Activated naive CD4-positive, alpha-beta T cell treated with anti-CD3 and anti-CD28 coated beads, Interleukin-2, amount 50 U/mL, for 16 hours (primary cell): Measurements from ENCODE around the gene FAM163B.

ENCODE experiments used
- DNase-seq: peaks from one replicate; pipeline ENCODE4 v3.0.0-alpha.2; 2020

FAM163B gene

DNA sequence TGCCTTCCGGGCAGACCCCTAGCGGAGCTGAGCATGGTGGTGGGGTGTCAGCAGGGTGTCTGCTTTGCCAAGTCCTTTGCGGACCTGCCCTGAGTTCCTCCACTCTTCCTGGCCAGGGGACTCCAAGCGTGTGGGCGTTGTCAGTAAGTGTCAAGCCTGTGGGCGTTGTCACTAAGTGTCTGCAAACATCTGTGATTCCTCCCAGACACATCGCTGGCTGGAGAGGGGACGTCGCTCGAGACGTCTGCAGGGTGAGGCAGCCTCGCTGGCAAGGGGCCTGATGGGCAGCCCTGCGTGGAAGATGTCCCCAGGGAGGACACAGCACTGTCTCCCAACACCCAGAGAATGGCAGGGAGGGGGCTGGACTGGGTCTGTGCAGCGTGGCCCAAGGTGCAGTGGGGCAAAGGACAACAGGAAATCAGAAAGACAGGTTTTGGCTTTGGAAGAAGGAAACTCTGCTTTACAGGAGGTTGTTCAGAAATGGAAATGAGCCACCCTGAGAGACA is 45.8 kb downstream of the FAM163B start:
- no peak for DNase-seq

DNA sequence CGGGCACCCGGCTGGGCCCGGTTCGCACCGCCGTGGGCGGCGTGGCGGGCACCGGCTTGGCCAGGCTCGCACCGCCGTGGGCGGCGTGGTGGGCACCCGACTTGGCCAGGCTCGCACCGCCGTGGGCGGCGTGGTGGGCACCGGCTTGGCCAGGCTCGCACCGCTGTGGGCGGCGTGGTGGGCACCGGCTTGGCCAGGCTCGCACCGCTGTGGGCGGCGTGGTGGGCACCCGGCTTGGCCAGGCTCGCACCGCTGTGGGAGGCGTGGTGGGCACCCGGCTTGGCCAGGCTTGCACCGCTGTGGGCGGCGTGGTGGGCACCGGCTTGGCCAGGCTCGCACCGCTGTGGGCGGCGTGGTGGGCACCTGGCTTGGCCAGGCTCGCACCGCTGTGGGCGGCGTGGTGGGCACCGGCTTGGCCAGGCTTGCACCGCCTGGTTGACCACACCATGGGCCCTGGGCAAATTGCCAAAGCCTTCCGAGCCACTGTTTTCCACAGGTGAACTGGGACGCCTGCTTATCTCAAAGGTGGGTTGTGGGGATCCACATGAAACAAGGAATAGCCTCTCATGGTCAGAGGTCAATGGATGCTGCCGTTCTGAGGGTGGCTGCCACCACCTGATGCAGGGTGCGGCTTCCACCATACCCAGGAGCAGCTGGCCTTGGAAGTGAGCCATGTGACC is 46.4 kb downstream of the FAM163B start:
- no peak for DNase-seq

DNA sequence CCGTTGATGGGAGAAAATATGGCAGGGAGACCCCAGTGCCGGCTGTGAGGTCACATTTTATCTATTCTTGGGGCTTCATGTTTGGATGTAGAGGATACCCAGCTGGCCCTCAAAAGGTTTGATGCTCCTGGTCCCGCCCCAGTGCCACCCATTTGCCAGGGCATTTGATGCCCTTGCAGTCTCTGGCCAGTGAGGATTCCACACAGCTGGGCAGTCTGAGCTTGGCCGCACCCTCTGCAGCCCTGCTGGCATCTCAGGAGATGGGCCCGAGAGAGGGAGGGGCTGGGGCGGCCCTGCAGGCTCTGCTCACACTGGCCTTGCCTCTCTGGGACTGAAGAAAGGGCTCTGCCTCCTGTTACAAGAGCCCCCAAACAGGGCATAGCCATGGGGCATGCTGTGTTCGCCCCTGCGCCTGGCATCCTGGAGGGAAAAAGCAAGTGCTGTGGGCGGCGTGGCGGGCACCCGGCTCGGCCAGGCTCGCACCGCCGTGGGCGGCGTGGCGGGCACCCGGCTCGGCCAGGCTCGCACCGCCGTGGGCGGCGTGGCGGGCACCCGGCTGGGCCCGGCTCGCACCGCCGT is 47.1 kb downstream of the FAM163B start:
- DNase-seq = no peak

DNA sequence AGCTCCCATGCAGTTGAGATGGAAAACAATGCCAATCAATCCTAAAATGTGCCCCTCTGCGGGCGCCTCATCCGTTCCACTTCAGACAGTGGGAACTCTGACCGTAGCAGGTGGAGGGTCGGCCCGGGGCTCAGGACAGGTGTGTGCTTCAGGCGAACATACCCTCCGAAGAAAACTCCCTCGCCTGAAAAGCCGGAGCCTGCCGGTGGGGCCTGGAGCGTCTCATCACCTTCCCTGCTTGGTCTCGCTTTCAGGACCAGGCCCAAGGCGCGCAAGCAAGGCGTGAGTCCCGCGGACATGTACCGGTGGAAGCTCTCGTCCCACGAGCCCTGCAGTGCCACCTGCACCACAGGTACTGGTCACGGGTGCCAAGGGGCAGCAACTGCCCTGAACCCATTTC is 48.2 kb downstream of the FAM163B start:
- DNase-seq = no peak

DNA sequence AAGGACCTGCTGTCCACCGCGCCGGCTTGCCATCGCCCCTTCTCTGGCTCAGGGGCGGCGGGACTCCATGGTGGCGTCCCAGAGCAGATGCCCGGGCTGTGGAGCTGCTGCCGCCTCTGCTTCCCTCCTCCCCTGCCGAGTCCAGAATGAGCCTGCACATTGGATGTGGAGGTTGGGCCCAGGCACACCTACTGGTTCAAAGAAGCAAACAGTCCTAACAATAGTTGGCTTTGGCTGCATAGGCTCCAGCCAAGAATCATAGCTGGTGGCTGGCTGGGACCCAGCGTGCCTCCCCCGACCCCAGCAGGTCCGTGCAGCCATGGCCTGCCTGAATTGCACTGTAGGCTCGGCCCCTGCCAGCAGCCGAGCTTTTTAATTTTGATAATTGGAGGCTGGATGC is 48.9 kb downstream of the FAM163B start:
- no peak for DNase-seq

DNA sequence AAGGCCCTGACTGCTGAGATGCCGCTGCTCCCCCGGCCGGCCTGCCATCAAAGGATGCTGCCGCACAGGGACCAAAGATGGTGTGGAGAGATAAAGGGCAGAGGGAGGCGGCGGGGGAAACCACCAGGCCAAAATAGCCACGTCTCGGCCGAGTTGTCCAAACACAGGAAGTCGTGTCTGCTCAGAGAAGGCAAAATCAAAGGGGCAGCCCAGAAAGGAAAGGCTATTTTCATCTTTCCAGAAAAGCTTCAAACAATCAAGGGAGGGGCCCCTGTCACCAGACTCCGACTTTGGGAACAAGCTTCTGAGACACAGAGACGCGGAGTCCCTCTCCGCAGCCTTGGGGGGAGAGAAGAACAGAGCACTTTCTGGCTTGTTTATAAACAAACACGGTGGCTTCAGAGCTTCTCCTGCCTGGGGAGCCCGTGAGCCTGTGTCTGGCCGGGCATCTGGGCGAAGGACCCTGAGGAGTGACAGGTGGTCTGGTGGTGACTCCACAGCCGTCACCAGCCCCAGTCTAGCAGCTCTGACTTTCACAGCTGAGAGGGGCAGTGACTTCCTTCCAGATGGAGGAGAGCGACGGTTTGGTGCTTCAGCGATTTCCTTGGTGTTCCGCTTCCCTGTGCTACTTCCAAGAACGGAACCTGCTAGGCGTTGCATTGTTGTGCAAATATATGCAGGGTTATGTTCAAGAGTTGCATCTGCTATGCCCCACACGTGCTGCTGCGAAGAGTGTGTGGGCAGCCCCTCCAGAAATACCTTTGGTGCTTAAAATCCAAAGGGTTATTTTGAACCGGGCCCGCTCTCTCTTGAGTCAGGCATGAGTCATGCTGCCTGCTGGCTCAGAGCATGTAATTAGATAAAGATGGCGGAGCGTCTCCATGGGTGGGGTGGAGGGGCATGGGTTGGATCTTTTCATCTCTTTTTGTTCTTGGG is 50.7 kb downstream of the FAM163B start:
- DNase-seq = peak; percentile 47

DNA sequence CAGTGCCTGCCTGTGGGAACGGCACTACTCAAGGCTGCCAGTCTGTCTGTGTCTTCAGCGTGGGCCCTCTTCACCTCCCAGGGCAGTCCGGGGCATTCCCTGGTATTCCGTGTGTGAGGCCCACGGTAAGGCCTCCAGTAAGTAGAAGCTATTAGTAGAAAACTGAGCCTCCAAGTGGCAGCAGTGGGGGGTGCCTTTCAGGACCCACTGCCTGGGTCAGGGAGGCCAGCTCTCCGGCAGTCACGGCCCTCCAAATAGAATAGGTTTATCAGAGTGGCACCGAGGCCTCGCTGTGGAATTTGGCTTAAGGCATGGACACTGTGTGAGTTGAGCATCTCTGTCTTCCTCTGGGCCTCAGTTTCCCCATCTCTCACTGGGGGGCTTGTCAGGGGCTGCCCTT is 51.6 kb downstream of the FAM163B start:
- DNase-seq = no peak

DNA sequence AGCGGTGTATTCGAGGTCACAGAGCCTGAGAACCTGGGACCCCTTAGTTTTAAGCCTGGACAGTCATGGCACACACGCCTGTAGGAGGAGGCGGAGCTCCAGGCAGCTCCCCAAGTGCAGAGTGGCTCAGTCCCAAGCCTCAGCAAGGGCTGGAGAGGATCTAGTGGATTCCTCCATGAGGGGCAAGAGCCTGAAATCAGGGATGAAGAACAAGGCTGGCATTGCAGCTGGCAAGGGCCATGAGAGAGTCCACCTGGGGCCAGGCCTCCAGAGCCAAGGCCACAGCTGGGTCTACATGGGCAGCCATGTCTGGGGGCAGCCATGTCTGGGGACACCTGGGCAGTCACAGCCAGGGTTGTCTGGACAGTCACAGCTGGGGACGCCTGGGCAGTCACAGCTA is 52.8 kb downstream of the FAM163B start:
- no peak for DNase-seq

DNA sequence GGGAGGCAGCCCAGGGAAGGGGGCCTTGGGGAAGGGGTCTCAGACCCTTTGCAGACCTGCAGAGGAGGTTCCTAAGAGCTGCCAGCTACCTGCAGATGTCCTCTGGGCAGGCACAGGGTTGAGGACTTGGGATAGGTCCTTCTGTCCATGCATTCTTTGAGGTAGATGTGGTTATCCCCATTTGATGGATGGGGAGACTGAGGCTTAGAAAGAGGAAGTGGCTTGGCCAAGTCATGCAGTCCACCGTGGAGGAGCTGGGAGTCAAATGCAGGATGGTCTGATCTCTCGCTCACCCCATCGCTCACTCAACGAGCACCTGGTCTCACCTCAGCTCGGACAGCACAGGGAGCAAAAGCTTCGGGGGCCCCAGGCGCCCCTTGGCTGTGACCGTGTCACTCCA is 54.5 kb downstream of the FAM163B start:
- DNase-seq = no peak

DNA sequence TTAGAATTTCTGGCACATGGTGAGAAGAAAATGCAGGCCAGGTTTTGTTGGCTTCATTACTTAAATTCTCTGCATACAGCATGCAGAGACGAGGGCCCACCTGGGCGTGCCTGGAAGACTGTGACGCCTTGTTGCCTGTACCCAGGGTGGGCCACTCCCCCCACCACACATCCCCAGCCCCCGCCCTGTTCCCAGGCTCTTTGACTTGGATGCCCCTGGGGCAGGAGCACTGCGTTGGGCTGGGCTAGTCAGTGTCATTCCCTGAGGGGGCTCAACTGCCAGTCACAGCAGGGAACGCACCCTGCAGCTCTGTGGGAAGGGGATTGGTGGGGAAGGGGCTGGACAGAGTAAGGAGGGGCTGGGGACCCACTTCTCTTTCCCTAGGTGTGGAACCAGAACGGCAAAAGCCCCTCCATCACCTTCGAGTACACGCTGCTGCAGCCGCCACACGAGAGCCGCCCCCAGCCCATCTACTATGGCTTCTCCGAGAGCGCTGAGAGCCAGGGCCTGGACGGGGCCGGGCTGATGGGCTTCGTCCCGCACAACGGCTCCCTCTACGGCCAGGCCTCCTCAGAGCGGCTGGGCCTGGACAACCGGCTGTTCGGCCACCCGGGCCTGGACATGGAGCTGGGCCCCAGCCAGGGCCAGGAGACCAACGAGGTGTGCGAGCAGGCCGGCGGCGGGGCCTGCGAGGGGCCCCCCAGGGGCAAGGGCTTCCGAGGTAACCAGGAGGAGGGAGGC is 55.0 kb downstream of the FAM163B start:
- DNase-seq = no peak

DNA sequence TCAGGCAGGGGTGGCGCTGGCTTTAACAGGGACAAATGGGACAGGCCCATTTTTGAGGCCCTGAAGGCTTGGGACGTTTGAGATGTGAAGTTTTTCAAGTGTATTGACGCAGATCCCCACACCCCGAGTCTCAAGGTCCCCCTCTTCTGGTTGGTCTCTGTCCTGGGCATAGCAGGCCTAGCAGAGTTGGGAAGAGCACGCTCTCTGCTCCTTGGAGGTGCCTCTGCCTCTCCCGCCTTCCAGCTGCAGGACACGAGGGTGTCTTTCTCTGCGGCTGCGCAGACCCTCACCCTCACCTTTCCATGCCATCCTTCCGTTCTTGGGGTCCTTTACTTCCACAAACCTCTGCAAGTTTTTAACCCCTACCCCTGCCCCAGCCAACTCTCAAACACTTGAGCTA is 56.1 kb downstream of the FAM163B start:
- no peak for DNase-seq

DNA sequence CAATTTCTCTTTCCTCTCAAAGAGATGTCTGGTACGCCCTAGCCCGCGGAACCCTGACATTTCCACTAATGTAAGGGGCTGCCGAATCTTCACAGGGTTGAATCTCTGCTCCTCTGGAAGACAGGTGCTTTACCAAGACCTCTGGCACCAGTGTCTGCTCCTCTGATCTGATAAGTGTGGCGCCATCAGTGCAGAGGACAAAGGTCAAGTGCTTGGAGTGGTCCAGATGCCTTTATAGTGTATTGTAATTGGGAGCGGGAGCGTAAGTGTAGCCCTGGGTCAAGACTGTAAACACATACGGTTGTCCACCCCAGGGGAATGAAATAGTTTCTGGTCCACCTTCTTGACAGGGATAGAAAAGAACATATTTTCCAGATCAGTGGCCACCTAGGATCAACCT is 57.0 kb downstream of the FAM163B start:
- no peak for DNase-seq

DNA sequence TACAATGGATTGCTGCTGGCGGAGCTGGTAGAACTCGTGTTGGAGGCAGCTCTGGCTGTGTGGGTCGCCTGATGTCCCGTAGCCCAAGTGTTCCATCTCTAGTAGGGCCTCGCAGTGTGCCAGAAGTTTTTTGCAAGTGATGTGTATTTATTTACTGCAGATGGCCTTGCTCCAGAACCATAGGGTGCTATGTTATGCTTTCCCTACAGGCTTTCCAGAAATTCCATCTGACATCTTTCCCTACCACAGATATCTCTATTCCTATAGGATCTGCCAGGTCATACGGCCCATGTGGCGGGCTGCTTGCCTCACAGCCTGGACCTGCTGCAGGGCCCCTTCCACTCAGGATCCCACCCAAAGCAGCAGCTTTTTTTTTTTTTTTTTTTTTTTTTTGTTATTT is 57.7 kb downstream of the FAM163B start:
- DNase-seq = no peak

DNA sequence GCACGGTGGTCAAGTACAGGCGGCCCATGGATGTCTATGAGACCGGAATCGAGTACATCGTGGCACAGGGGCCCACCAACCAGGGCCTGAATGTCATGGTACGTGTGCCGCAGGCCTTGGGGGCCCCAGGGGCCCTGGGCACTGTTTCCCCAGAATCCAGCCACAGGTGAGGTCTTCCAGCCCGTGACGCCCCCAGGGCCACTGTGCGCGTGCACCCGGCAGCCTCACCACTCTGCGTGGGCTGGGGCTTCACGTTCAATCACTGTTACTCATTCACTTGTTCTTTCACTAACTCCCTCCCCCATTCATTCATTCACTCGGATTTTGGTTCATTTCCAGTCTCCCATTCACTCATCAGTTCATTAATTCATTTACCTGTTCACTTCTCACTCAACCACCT is 62.1 kb downstream of the FAM163B start:
- no peak for DNase-seq

DNA sequence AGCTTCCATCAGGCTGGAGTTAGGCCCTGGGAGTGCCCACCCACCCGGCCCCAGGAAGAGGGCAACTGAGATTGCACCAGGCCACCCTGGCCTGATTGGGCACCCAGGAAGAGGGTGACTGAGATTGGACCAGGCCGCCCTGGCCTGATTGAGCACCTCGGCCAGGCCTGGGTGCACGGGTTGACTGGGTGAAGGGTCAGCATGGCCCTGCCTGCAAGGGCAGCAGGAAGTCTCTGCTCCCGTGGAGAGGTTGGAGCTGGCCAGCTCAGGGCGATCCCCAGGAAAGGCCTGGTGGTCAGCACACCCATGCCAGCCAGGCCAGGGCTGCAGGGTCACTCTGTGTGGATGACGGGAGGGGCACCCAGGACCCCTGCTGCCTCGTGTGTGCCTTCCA is 62.9 kb downstream of the FAM163B start:
- DNase-seq = no peak

DNA sequence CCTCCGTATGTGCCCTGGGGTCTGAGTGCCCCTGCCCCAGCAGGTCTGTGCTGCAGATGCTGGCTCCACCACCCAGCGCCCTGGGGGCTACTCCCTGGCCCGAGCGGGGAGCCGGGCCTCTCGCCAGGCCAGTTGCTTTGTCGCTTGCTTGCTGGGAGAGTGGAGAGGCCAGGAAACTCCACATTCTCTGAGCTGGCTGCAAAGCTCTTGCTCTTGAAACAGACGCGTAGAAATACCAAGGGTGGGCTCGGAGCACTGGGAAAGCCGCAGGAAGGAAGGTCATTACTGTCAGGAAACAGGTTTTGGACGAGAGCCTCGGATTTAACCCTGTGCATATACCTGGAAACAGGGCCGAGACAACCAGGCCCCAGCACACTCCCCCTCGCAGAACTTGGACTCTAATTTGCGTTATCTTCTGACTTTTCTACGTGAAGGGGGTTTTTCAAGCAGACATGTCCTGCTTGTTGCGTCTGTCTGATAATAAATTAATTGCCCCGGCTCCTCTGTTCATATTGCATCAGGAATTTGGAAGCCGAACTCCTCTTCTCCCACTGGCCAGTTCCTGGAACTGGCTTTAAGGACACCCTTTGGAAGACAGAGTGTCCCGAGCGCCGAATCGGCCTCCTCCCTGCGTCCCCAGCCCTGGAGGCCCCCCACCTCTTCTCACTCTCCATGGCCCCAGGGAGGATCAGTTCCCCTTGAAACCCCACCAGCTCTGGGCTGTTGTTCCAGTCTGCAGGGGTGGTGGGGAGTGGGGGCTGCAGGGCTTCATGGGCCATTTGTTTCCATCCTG is 63.5 kb downstream of the FAM163B start:
- DNase-seq = no peak

DNA sequence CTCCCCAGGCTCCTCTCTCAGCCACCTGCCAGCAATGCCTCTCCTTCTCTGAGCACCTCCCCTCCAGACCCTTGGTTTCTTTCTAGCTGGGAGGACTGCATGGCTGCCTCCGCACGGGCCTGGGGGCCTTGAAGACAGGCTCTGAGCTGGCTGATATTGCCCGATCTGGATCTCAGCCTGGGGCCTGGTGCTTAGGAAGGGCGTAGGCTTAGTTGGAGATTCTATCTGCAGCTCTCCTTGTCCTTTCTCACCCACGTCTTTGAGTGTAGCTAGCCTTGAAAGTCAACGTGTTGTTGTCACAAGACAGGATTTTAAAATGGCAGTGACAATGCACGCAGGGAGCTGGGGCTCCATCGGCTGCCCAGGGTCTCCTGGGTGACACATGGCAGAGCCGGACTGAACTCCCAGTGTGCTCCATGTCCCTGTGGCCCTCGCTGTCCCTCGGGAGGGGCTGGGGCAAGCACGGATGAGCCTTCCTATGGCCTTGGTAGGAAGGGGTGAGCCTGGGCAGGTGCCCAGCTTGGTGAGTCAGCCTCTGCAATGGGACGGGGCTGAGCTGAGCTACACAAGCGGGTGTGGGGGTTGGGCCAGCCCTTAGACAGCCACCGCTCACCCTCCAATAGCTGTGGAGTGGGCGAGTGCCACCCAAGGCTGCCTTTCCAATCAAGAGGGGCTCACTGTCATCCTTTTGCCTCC is 65.3 kb downstream of the FAM163B start:
- DNase-seq = no peak

DNA sequence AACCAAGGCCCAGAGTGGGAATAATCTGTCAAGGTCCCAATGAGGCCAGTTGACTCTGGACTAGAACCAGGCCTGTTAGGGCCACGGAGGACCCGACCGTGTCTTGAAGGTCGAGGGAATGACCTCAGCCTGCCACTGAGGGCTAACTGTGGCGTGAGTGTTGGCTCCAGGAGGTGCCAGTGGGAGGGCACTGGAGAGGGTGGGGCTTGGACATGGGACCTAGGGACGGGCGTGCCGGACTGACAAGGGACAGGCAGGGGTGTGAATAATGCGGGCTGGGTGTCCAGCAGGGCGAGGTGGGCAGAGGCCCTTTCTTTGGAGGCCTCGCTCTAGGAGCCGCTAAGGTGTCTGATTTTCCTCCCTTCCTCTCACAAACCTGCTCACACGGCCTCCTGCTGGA is 67.2 kb downstream of the FAM163B start:
- DNase-seq = no peak

DNA sequence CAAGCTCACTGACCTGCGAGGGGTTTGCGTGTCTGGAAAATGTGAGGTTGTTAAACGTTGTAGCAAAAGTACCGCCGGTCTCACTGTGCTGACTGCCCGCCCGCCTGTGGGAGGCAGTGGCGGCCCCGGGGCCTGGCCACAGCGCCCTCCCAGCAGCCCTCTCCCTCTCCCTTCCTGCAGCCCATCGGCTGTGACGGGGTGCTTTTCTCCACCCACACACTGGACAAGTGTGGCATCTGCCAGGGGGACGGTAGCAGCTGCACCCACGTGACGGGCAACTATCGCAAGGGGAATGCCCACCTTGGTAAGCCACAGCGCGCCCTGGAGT is 68.5 kb downstream of the FAM163B start:
- DNase-seq = no peak

DNA sequence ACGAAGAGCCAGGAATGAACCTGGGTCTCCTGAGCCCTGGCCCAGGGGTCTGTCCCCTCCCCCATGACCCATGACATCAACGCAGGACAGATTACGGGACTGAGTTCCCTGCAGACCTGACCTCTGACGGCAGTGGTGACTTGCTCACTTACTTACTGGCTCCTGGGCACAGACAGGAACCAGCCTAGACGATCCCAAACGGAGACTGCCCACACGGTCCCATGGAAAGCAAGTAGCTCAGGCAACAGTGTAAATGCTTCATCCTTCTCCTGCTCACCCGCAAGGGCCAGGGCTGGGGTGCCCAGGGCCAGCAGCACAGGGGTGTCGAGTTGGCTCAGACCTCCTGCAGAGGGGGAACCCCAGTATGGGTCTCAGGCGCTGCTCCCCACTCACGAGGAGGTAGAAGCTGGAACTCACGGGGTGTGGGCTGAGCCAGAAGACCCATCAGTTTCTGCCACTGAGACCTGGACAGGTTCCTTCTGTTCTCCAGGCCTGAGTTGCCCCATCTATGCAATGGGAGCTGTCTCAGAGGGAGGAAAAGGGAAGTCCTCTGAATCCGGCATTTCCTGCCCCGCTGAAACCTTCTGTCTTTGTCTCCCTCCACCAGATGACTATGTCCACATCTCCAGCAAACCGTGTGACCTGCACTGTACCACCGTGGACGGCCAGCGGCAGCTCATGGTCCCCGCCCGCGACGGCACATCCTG is 69.0 kb downstream of the FAM163B start:
- no peak for DNase-seq
